HG03575 (cell line): ENCODE results near the gene CRIM1.
A peak's percentile ranks its signal among the peaks of the same experiment; 100 is the strongest.

Source experiments
- ATAC-seq: cut with Tn5 transposase; IDR thresholded peaks from one replicate; pipeline ENCODE4 v1.9.1; 2021; ENCODE audit not compliant: unreplicated experiment, insufficient number of reproducible peaks, low FRiP score; ENCODE audit errors: extremely low read depth

Gene CRIM1

GRCh38 chr2:36490749-36491148 is 135.2 kb downstream of the CRIM1 start:
- ATAC-seq: no peak

- ATAC-seq: no peak
Observed at GRCh38 chr2:36492216-36492945, 136.8 kb downstream of the CRIM1 start.

- no peak for ATAC-seq
Observed at GRCh38 chr2:36493306-36493705, 137.7 kb downstream of the CRIM1 start.

GRCh38 chr2:36497570-36498163 is 142.1 kb downstream of the CRIM1 start:
- no peak for ATAC-seq

- ATAC-seq: no peak
Observed at GRCh38 chr2:36499128-36499820, 143.7 kb downstream of the CRIM1 start.

GRCh38 chr2:36500072-36500471 is 144.5 kb downstream of the CRIM1 start:
- ATAC-seq: no peak

- ATAC-seq: no peak
Observed at GRCh38 chr2:36502081-36502480, 146.5 kb downstream of the CRIM1 start.

GRCh38 chr2:36507408-36507812 is 151.8 kb downstream of the CRIM1 start:
- no peak for ATAC-seq

- ATAC-seq: no peak
Observed at GRCh38 chr2:36509075-36509474, 153.5 kb downstream of the CRIM1 start.

- ATAC-seq: no peak
Observed at GRCh38 chr2:36511858-36512603, 156.5 kb downstream of the CRIM1 start.

GRCh38 chr2:36512705-36513104 is 157.1 kb downstream of the CRIM1 start:
- no peak for ATAC-seq

GRCh38 chr2:36513661-36514060 is 158.1 kb downstream of the CRIM1 start:
- no peak for ATAC-seq

GRCh38 chr2:36515538-36515937 is 160.0 kb downstream of the CRIM1 start:
- no peak for ATAC-seq

- no peak for ATAC-seq
Observed at GRCh38 chr2:36516136-36516870, 160.7 kb downstream of the CRIM1 start.

- no peak for ATAC-seq
Observed at GRCh38 chr2:36520431-36520830, 164.9 kb downstream of the CRIM1 start.

GRCh38 chr2:36523153-36523552 is 167.6 kb downstream of the CRIM1 start:
- no peak for ATAC-seq

GRCh38 chr2:36525245-36525644 is 169.7 kb downstream of the CRIM1 start:
- no peak for ATAC-seq

- ATAC-seq: no peak
Observed at GRCh38 chr2:36526226-36526625, 170.6 kb downstream of the CRIM1 start.

- peak; percentile 57 for ATAC-seq
Observed at GRCh38 chr2:36528274-36528673, 172.7 kb downstream of the CRIM1 start.
